HEK293 (cell line): Measurements from ENCODE around the gene NIPSNAP3A.
"Not testable (repeated sequence)": the region's sequence is repeated elsewhere in the genome, so short reads cannot be mapped to it uniquely, and the experiment has no call there.

Source experiments
- CTCF ChIA-PET: fragments of 350-600 bp; formaldehyde crosslinking; extraction: SDS; loops from one replicate; lab custom pipeline; 2021; ENCODE audit warnings: antibody characterized with exemption; lab: Yijun Ruan, JAX
- POLR2A ChIA-PET: fragments of 300-600 bp; formaldehyde crosslinking; extraction: SDS; loops from one replicate; lab custom pipeline; 2020; ENCODE audit warnings: antibody characterized with exemption, inconsistent platforms; lab: Yijun Ruan, JAX
- H3K27ac ChIP-seq: fragments of 200-500 bp; sonication (Bioruptor generic); 2 replicates; pipeline ENCODE4 v1.5.1; 2014; ENCODE audit warnings: low read depth, low read length, control low read depth, inconsistent platforms; ENCODE audit errors: extremely low read depth
- H3K36me3 ChIP-seq, 2 experiments: fragments of 200-500 bp in 1 of 2; sonication (Bioruptor generic) in 1 of 2; 1 replicate in 1 of 2; 2 replicates in 1 of 2; pipeline ENCODE4 v1.5.1; 2014 to 2017; ENCODE audit warnings: inconsistent platforms in 2 of 2, low read length in 2 of 2; ENCODE audit not compliant: control insufficient read depth in 2 of 2, insufficient read depth in 1 of 2
- H3K4me1 ChIP-seq: fragments of 200-500 bp; sonication (Bioruptor generic); 2 replicates; pipeline ENCODE4 v1.5.1; 2014; ENCODE audit warnings: mild to moderate bottlenecking, low read length, inconsistent platforms; ENCODE audit not compliant: control insufficient read depth, insufficient read depth
- H3K4me3 ChIP-seq: 2 replicates; pipeline ENCODE4 v1.5.1; 2011; ENCODE audit warnings: low read depth, mild to moderate bottlenecking, control low read depth, low read length, moderate library complexity
- H3K9me3 ChIP-seq: fragments of 200-500 bp; sonication (Bioruptor generic); 2 replicates; pipeline ENCODE4 v1.5.1; 2014; ENCODE audit warnings: low read depth, low read length, inconsistent platforms; ENCODE audit not compliant: control insufficient read depth, insufficient read depth
- BCL11B ChIP-seq: fragments of 450-650 bp; formaldehyde crosslinking; IDR thresholded peaks from 2 replicates; pipeline ENCODE4 v1.5.1; 2016; ENCODE audit warnings: low read depth, missing biosample characterization, missing genetic modification characterization
- FEZF1 ChIP-seq: fragments of 450-650 bp; formaldehyde crosslinking; IDR thresholded peaks from 2 replicates; pipeline ENCODE4 v1.5.1; 2016; ENCODE audit warnings: missing biosample characterization, missing genetic modification characterization
- KLF1 ChIP-seq: fragments of 450-650 bp; formaldehyde crosslinking; IDR thresholded peaks from 2 replicates; pipeline ENCODE4 v1.5.1; 2016; ENCODE audit warnings: missing biosample characterization, missing genetic modification characterization
- KLF16 ChIP-seq: fragments of 450-650 bp; formaldehyde crosslinking; IDR thresholded peaks from 2 replicates; pipeline ENCODE4 v1.5.1; 2017; ENCODE audit warnings: missing biosample characterization, missing genetic modification characterization
- SCRT2 ChIP-seq: fragments of 450-650 bp; formaldehyde crosslinking; IDR thresholded peaks from 2 replicates; pipeline ENCODE4 v1.5.1; 2016; ENCODE audit warnings: missing biosample characterization, missing genetic modification characterization
- ZBTB8A ChIP-seq: fragments of 450-650 bp; formaldehyde crosslinking; IDR thresholded peaks from 2 replicates; pipeline ENCODE4 v1.5.1; 2016; ENCODE audit warnings: missing biosample characterization, missing genetic modification characterization
- ZFP41 ChIP-seq: fragments of 450-650 bp; formaldehyde crosslinking; IDR thresholded peaks from 2 replicates; pipeline ENCODE4 v1.5.1; 2016; ENCODE audit warnings: missing biosample characterization, missing genetic modification characterization, borderline replicate concordance
- ZNF138 ChIP-seq: fragments of 450-650 bp; formaldehyde crosslinking; IDR thresholded peaks from 2 replicates; pipeline ENCODE4 v1.5.1; 2016; ENCODE audit warnings: missing biosample characterization, missing genetic modification characterization, borderline replicate concordance
- ZNF24 ChIP-seq: fragments of 450-650 bp; formaldehyde crosslinking; IDR thresholded peaks from 2 replicates; pipeline ENCODE4 v1.5.1; 2016; ENCODE audit warnings: missing biosample characterization, missing genetic modification characterization
- ZNF274 ChIP-seq, 2 experiments: fragments of 200-500 bp in 1 of 2; fragments of 450-650 bp in 1 of 2; sonication (Bioruptor generic) in 1 of 2; formaldehyde crosslinking in 1 of 2; IDR thresholded peaks; 2 replicates each; pipeline versions ENCODE4 v1.5.1 to v1.6.1; 2014 to 2016; ENCODE audit warnings: borderline replicate concordance in 1 of 2, inconsistent platforms in 1 of 2, low read length in 1 of 2, missing biosample characterization in 1 of 2, missing genetic modification characterization in 1 of 2
- ZNF341 ChIP-seq: fragments of 450-650 bp; formaldehyde crosslinking; IDR thresholded peaks from 2 replicates; pipeline ENCODE4; 2016; ENCODE audit warnings: low read depth, missing biosample characterization, missing genetic modification characterization
- ZNF350 ChIP-seq: fragments of 450-650 bp; formaldehyde crosslinking; IDR thresholded peaks from 2 replicates; pipeline ENCODE4 v1.5.0; 2017; ENCODE audit warnings: missing biosample characterization, mild to moderate bottlenecking, missing genetic modification characterization
- ZNF366 ChIP-seq: fragments of 450-650 bp; formaldehyde crosslinking; conservative IDR thresholded peaks from 2 replicates; pipeline ENCODE4 v1.5.1; 2016; ENCODE audit warnings: missing biosample characterization, missing genetic modification characterization
- ZNF530 ChIP-seq: fragments of 450-650 bp; formaldehyde crosslinking; IDR thresholded peaks from 2 replicates; pipeline ENCODE4 v1.5.1; 2016; ENCODE audit warnings: low read depth, missing biosample characterization, missing genetic modification characterization
- ZNF596 ChIP-seq: fragments of 450-650 bp; IDR thresholded peaks from 2 replicates; pipeline ENCODE4 v1.5.0; 2018; ENCODE audit warnings: missing biosample characterization, mild to moderate bottlenecking, missing genetic modification characterization, moderate library complexity
- ZNF623 ChIP-seq: fragments of 450-650 bp; formaldehyde crosslinking; IDR thresholded peaks from 2 replicates; pipeline ENCODE4 v1.5.1; 2016; ENCODE audit warnings: missing biosample characterization, missing genetic modification characterization
- ZNF658 ChIP-seq: fragments of 450-650 bp; formaldehyde crosslinking; IDR thresholded peaks from 2 replicates; pipeline ENCODE4; 2016; ENCODE audit warnings: missing biosample characterization, missing genetic modification characterization
- ZNF692 ChIP-seq: fragments of 450-650 bp; formaldehyde crosslinking; IDR thresholded peaks from 2 replicates; pipeline ENCODE4 v1.5.1; 2016; ENCODE audit warnings: missing biosample characterization, missing genetic modification characterization
- ZNF776 ChIP-seq: fragments of 450-650 bp; formaldehyde crosslinking; IDR thresholded peaks from 2 replicates; pipeline ENCODE4 v1.5.0; 2017; ENCODE audit warnings: missing biosample characterization, missing genetic modification characterization, borderline replicate concordance
- ZNF843 ChIP-seq: fragments of 450-650 bp; formaldehyde crosslinking; IDR thresholded peaks from 2 replicates; pipeline ENCODE4 v1.5.1; 2016; ENCODE audit warnings: missing biosample characterization, missing genetic modification characterization
- TF ChIP-seq, protein P1 (sequence below): fragments of 450-650 bp; formaldehyde crosslinking; IDR thresholded peaks from 2 replicates; pipeline ENCODE4 v1.5.1; 2017; ENCODE audit warnings: missing biosample characterization, missing genetic modification characterization
- TF ChIP-seq, protein P2 (sequence below): fragments of 450-650 bp; formaldehyde crosslinking; IDR thresholded peaks from 2 replicates; pipeline ENCODE4 v1.5.1; 2016; ENCODE audit warnings: missing biosample characterization, missing genetic modification characterization, borderline replicate concordance

NIPSNAP3A gene

DNA sequence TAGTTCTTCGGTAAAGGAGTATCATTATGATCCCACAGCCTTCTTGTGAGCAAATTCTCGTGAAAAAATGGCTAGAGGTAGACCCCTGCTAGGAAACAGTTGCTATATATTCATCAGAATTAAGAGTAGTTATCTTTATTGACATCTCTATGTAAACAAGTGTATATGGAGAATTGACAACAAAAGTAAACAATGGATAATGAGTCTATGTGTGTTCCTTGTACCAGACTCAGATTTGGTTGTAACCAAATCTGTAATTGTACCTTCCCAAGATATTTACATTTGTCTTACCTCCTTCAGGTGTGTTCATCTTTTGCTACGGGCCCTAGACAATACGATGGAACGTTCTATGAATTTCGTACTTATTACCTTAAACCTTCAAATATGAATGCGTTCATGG, 18.5 kb downstream of the NIPSNAP3A start (continued):
- TF ChIP-seq ZNF274 (IDR thresholded peaks at IDR 0.05; ENCODE audit: low read length) (no peak), ZNF274 (tag by site-specific recombination; IDR thresholded peaks at IDR 0.05; ENCODE audit: borderline replicate concordance) (no peak), ZNF623 (no peak), ZNF24 (tag by site-specific recombination) (no peak)
- TF ChIP-seq, all 188 proteins: peak for 0

GRCh38 chr9:104767507-104767906, 20.0 kb downstream of the NIPSNAP3A start:
- Histone ChIP-seq H3K9me3 (no peaks in the 10 kb centered on the region), H3K4me3 (no peak overlapping the region), H3K4me1 (no peaks in the 10 kb centered on the region), H3K36me3 (peaks cover 0 to 4% of the 10 kb centered on the region in 2 experiments; a peak in 1 of 3 replicates), H3K27ac (no peak overlapping the region)
- TF ChIP-seq ZNF843 (peak; percentile 73), SCRT2 (tag by site-specific recombination) (0 out of 2 replicates have a peak, but pooled peaks have one; percentile 30), KLF16 (tag by site-specific recombination) (0 out of 2 replicates have a peak, but pooled peaks have one; percentile 30), BCL11B (peak; percentile 60; the same call in 1 of the 2 replicates), KLF1 (tag by site-specific recombination) (no peak), ZNF341 (tag by site-specific recombination) (no peak), FEZF1 (tag by site-specific recombination) (peak; percentile 47; the same call in 1 of the 2 replicates), ZNF366 (tag by site-specific recombination) (0 out of 2 replicates have a peak, but pooled peaks have one; percentile 11), ZNF658 (no peak)
- TF ChIP-seq, protein P1, sequence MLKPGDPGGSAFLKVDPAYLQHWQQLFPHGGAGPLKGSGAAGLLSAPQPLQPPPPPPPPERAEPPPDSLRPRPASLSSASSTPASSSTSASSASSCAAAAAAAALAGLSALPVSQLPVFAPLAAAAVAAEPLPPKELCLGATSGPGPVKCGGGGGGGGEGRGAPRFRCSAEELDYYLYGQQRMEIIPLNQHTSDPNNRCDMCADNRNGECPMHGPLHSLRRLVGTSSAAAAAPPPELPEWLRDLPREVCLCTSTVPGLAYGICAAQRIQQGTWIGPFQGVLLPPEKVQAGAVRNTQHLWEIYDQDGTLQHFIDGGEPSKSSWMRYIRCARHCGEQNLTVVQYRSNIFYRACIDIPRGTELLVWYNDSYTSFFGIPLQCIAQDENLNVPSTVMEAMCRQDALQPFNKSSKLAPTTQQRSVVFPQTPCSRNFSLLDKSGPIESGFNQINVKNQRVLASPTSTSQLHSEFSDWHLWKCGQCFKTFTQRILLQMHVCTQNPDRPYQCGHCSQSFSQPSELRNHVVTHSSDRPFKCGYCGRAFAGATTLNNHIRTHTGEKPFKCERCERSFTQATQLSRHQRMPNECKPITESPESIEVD (tag by site-specific recombination) = peak; percentile 60
- ChIA-PET POLR2A (no interaction called here), CTCF (interaction anchor here (0.6 to 1.2 kb wide), 3 partner anchors 11 to 75 kb away, joined by 3 read pairs; no protein-coding TSS in a partner anchor)

DNA sequence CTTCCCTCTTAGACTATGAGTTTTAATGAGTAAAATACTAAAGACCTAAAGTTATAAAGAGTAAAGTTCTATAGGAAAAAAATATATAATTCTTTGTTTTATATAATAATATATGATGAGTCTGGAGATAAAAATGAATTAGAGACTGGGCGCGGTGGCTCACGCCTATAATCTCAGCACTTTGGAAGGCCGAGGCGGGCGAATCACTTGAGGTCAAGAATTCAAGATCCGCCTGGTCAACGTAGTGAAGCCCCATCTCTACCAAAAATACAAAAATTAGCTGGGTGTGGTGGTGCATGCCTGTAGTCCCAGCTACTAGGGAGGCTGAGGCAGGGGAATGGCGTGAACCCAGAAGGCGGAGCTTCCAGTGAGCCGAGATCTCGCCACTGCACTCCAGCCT, 21.5 kb downstream of the NIPSNAP3A start:
- CTCF ChIA-PET = interaction anchor here (0.6 to 2.1 kb wide), 4 partner anchors 10 to 646 kb away, joined by 3 to 4 read pairs (median 3); no protein-coding TSS in a partner anchor
- H3K9me3 ChIP-seq, H3K27ac ChIP-seq, H3K4me1 ChIP-seq, H3K36me3 ChIP-seq, H3K4me3 ChIP-seq: not testable (repeated sequence)
- POLR2A ChIA-PET = interaction anchor here (0.6 kb wide), 1 partner anchor 43 kb away, joined by 3 read pairs; no protein-coding TSS in a partner anchor

GRCh38 chr9:104769655-104770054, 22.2 kb downstream of the NIPSNAP3A start:
- Histone ChIP-seq H3K27ac (no peak overlapping the region), H3K9me3 (no peaks in the 10 kb centered on the region), H3K36me3 (peaks cover 0 to 4% of the 10 kb centered on the region in 2 experiments; a peak in 2 of 3 replicates), H3K4me1 (no peaks in the 10 kb centered on the region), H3K4me3 (no peak overlapping the region)
- ChIA-PET CTCF (interaction anchor here (0.7 to 2.1 kb wide), 2 partner anchors 287 to 646 kb away, joined by 3 to 4 read pairs; no protein-coding TSS in a partner anchor), POLR2A (no interaction called here)
- TF ChIP-seq, protein P2, sequence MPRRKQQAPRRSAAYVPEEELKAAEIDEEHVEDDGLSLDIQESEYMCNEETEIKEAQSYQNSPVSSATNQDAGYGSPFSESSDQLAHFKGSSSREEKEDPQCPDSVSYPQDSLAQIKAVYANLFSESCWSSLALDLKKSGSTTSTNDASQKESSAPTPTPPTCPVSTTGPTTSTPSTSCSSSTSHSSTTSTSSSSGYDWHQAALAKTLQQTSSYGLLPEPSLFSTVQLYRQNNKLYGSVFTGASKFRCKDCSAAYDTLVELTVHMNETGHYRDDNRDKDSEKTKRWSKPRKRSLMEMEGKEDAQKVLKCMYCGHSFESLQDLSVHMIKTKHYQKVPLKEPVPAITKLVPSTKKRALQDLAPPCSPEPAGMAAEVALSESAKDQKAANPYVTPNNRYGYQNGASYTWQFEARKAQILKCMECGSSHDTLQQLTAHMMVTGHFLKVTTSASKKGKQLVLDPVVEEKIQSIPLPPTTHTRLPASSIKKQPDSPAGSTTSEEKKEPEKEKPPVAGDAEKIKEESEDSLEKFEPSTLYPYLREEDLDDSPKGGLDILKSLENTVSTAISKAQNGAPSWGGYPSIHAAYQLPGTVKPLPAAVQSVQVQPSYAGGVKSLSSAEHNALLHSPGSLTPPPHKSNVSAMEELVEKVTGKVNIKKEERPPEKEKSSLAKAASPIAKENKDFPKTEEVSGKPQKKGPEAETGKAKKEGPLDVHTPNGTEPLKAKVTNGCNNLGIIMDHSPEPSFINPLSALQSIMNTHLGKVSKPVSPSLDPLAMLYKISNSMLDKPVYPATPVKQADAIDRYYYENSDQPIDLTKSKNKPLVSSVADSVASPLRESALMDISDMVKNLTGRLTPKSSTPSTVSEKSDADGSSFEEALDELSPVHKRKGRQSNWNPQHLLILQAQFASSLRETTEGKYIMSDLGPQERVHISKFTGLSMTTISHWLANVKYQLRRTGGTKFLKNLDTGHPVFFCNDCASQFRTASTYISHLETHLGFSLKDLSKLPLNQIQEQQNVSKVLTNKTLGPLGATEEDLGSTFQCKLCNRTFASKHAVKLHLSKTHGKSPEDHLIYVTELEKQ = no peak
- TF ChIP-seq FEZF1 (tag by site-specific recombination) (no peak), ZBTB8A (tag by site-specific recombination) (no peak), KLF1 (tag by site-specific recombination) (no peak), ZNF138 (tag by site-specific recombination) (no peak), ZFP41 (tag by site-specific recombination) (no peak), ZNF530 (tag by site-specific recombination) (no peak), ZNF596 (tag by site-specific recombination) (no peak), ZNF776 (no peak), ZNF350 (tag by site-specific recombination) (no peak), ZNF692 (no peak)
